NCI-H460 (cell line): ENCODE measurements around the gene ANGPTL4. TPM values are rescaled to one million over a fixed set of nuclear protein-coding genes. Genes with fewer than 3 reads are reported as not detected.
"Not testable (repeated sequence)": the region's sequence is repeated elsewhere in the genome, so short reads cannot be mapped to it uniquely, and the experiment has no call there.

ENCODE experiments used
- DNase-seq: peaks from one replicate; pipeline ENCODE4 v3.0.0-alpha.2; 2016; ENCODE audit warnings: low read depth; ENCODE audit errors: extremely low read depth
- total RNA-seq: library from RNA; depleted of rRNA; stranded (reverse); fragments of >200 nt; shearing (Covaris generic); gene quantifications from 2 replicates; pipeline ENCODE4 v1.2.3, GENCODE V29; 2014

The ANGPTL4 gene
- total RNA-seq, 1 experiment from 2014 or later, result 42.5 TPM

GRCh38 chr19:8333767-8334457 is 30.0 kb upstream of the ANGPTL4 start:
- no peak for DNase-seq

GRCh38 chr19:8334458-8335342 is 29.3 kb upstream of the ANGPTL4 start:
- DNase-seq, result peak; percentile 74

GRCh38 chr19:8335343-8336071 is 28.4 kb upstream of the ANGPTL4 start:
- DNase-seq, result no peak

GRCh38 chr19:8336072-8336569 is 27.8 kb upstream of the ANGPTL4 start:
- no peak for DNase-seq

- DNase-seq, result no peak
Observed at GRCh38 chr19:8336660-8337059, 27.3 kb upstream of the ANGPTL4 start.

- DNase-seq, result no peak
Observed at GRCh38 chr19:8337728-8338127, 26.2 kb upstream of the ANGPTL4 start.

- no peak for DNase-seq
Observed at GRCh38 chr19:8338835-8339234, 25.1 kb upstream of the ANGPTL4 start.

GRCh38 chr19:8340341-8341096 is 23.4 kb upstream of the ANGPTL4 start:
- no peak for DNase-seq

- DNase-seq, result not testable (repeated sequence)
Observed at GRCh38 chr19:8341504-8341903, 22.5 kb upstream of the ANGPTL4 start.

GRCh38 chr19:8342316-8342683 is 21.7 kb upstream of the ANGPTL4 start:
- DNase-seq, result no peak

GRCh38 chr19:8342684-8343482 is 21.1 kb upstream of the ANGPTL4 start, which contains the start of gene KANK3:
Gene KANK3, minus strand, starts transcription at chr19:8343262. Its CDS starts 5,434 bp downstream, at chr19:8337828.
- peak; percentile 94 for DNase-seq

- no peak for DNase-seq
Observed at GRCh38 chr19:8343483-8343844, 20.5 kb upstream of the ANGPTL4 start.

- not testable (repeated sequence) for DNase-seq
Observed at GRCh38 chr19:8349629-8350372, 14.2 kb upstream of the ANGPTL4 start.

- DNase-seq, result no peak
Observed at GRCh38 chr19:8352134-8352827, 11.7 kb upstream of the ANGPTL4 start.

- DNase-seq, result not testable (repeated sequence)
Observed at GRCh38 chr19:8352845-8353244, 11.1 kb upstream of the ANGPTL4 start.

- DNase-seq, result peak; percentile 64
Observed at GRCh38 chr19:8355631-8356402, 8.1 kb upstream of the ANGPTL4 start.

GRCh38 chr19:8357007-8357521 is 6.9 kb upstream of the ANGPTL4 start:
- DNase-seq, result no peak
